Transverse colon (tissue), 4 donors: Measurements from ENCODE around the gene VSTM4. TPM values are rescaled to one million over a fixed set of nuclear protein-coding genes. Genes with fewer than 3 reads are reported as not detected.

Experiments used
- DNase-seq: peaks from one replicate; pipeline ENCODE4 v3.0.0-alpha.2; 2019
- H3K27ac ChIP-seq, 4 donors: fragments of 200-600 bp; sonication (generic); 2 replicates each; pipeline ENCODE4 v1.5.1; 2016 to 2018; ENCODE audit warnings: inconsistent platforms in 4 of 4
- H3K27me3 ChIP-seq: fragments of 200-600 bp; sonication (generic); 2 replicates; pipeline ENCODE4 v1.5.1; 2017; ENCODE audit warnings: inconsistent platforms
- H3K36me3 ChIP-seq, 4 donors: fragments of 200-600 bp; sonication (generic); 2 replicates each; pipeline ENCODE4 v1.5.1; 2017 to 2019; ENCODE audit warnings: inconsistent platforms in 4 of 4
- H3K4me1 ChIP-seq, 4 donors: fragments of 200-600 bp; sonication (generic); 2 replicates each; pipeline ENCODE4 v1.5.1; 2017 to 2020; ENCODE audit warnings: inconsistent platforms in 4 of 4
- H3K4me3 ChIP-seq, 4 donors: fragments of 200-600 bp; sonication (generic); 1 replicate in 1 of 4; 2 replicates in 3 of 4; pipeline versions ENCODE4 v1.5.1 to v1.6.1; 2017 to 2019; ENCODE audit warnings: inconsistent platforms in 4 of 4
- H3K9me3 ChIP-seq, 2 donors: fragments of 200-600 bp; sonication (generic); 2 replicates each; pipeline ENCODE4 v1.5.1; 2017 to 2019; ENCODE audit warnings: inconsistent platforms in 2 of 2
- EP300 ChIP-seq: sonication (generic); formaldehyde crosslinking; IDR thresholded peaks from one replicate; pipeline ENCODE4 v1.6.1; 2017; ENCODE audit warnings: antibody characterized with exemption, low read depth
- POLR2A ChIP-seq: fragments of 450-650 bp; IDR thresholded peaks from one replicate; pipeline ENCODE4 v1.6.1; 2016; ENCODE audit warnings: antibody characterized with exemption, mild to moderate bottlenecking, moderate library complexity
- POLR2AphosphoS5 ChIP-seq, 3 donors: sonication (generic); formaldehyde crosslinking; IDR thresholded peaks; one replicate each; pipeline ENCODE4 v1.6.1; 2016; ENCODE audit warnings: antibody characterized with exemption in 3 of 3
- WGBS, 2 donors: methylation state at CpG; one replicate each; pipeline ENCODE4 v1.1.5; 2018; ENCODE audit warnings: low coverage in 1 of 2; 5-methylcytosine and 5-hydroxymethylcytosine counted together
- in situ Hi-C, 4 donors: fragments of 200-750 bp; cut with MboI; loops; one replicate each; pipeline versions ENCODE4 v1.15.0 to v1.15.1; 2017; ENCODE audit warnings: low sequenced_read_pairs in 3 of 4, low pct_ligation_motif_present in 1 of 4, low pct_unique_long_range_greater_than_20kb in 1 of 4
- intact Hi-C: fragments of 100-400 bp; cut with DNase I; formaldehyde crosslinking; loops from one replicate; pipeline ENCODE4 v1.15.1; 2023; ENCODE audit warnings: low total_unique reads
- total RNA-seq, 4 donors: library from RNA; depleted of rRNA; stranded (reverse); fragments of >200 nt; gene quantifications; one replicate each; pipeline ENCODE4 v1.1.0, GENCODE V29; 2016
- TF ChIP-seq, protein P1 (sequence below), 5 experiments: fragments of 200-600 bp in 3 of 5; fragments of 450-650 bp in 2 of 5; sonication (generic) in 3 of 5; IDR thresholded peaks; 1 replicate in 2 of 5; 2 replicates in 3 of 5; pipeline ENCODE4 v1.5.1; 2016 to 2017; ENCODE audit warnings: antibody characterized with exemption in 5 of 5, inconsistent platforms in 3 of 5, mild to moderate bottlenecking in 2 of 5, moderate library complexity in 1 of 5

Gene VSTM4
- total RNA-seq, 4 donors from 2014 or later, result 2.2 to 6.0 (median 3.9) TPM

DNA sequence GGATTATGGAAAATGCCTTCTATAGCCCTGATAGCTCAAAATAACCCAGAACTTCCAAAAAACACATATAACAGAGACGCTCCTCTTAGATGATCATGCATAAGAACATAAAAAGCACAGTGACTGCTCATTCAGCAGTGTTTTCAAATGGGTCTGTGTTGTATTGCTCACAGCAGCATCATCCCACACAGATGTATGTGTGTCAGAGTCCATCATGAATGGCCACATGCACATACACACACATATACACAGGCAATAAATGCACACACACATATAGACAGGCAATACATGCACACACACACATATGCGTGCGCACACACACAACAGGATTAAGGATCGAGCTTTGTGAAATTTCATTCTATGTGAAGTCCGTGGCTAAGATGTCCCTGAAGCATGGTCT is 46.7 kb upstream of the VSTM4 start:
- Histone ChIP-seq H3K27me3 (no peaks in the 10 kb centered on the region), H3K4me1 (no peaks in the 10 kb centered on the region), H3K4me3 (no peak overlapping the region), H3K36me3 (no peaks in the 10 kb centered on the region), H3K9me3 (no peaks in the 10 kb centered on the region), H3K27ac (no peak overlapping the region)
- TF ChIP-seq POLR2AphosphoS5 (IDR thresholded peaks at IDR 0.05) (no peak), EP300 (no peak), POLR2A (no peak)
- TF ChIP-seq, protein P1, sequence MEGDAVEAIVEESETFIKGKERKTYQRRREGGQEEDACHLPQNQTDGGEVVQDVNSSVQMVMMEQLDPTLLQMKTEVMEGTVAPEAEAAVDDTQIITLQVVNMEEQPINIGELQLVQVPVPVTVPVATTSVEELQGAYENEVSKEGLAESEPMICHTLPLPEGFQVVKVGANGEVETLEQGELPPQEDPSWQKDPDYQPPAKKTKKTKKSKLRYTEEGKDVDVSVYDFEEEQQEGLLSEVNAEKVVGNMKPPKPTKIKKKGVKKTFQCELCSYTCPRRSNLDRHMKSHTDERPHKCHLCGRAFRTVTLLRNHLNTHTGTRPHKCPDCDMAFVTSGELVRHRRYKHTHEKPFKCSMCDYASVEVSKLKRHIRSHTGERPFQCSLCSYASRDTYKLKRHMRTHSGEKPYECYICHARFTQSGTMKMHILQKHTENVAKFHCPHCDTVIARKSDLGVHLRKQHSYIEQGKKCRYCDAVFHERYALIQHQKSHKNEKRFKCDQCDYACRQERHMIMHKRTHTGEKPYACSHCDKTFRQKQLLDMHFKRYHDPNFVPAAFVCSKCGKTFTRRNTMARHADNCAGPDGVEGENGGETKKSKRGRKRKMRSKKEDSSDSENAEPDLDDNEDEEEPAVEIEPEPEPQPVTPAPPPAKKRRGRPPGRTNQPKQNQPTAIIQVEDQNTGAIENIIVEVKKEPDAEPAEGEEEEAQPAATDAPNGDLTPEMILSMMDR (IDR thresholded peaks at IDR 0.05), result no peak
- DNase-seq, result no peak
- intact Hi-C loops, result loop anchor here (5.0 kb wide), 1 partner anchor 180 kb away; no protein-coding TSS in a partner anchor
- in situ Hi-C loops, result loop anchor here (25.0 kb wide), 2 partner anchors 275 to 500 kb away; no protein-coding TSS in a partner anchor
- WGBS, 2 donors, result 67 to 81% methylated on average over 1 to 5 of the region's 5 CpGs

GRCh38 chr10:49161411-49161997 is 46.2 kb upstream of the VSTM4 start:
- in situ Hi-C loops (loop anchor here (25.0 kb wide), 2 partner anchors 274 to 499 kb away; no protein-coding TSS in a partner anchor), intact Hi-C loops (loop anchor here (5.0 kb wide), 1 partner anchor 179 kb away; no protein-coding TSS in a partner anchor)
- no peaks in the 10 kb centered on the region for H3K9me3 ChIP-seq
- TF ChIP-seq, protein P1 (IDR thresholded peaks at IDR 0.05), result peak in 2 of 5 experiments; percentile 15 to 16
- no peak for TF ChIP-seq POLR2A
- TF ChIP-seq EP300, result no peak
- TF ChIP-seq POLR2AphosphoS5 (IDR thresholded peaks at IDR 0.05), result no peak
- no peak overlapping the region for H3K27ac ChIP-seq
- H3K4me1 ChIP-seq, result no peaks in the 10 kb centered on the region
- H3K36me3 ChIP-seq, result no peaks in the 10 kb centered on the region
- no peak for DNase-seq
- WGBS, 2 donors, result 22 to 56% methylated on average over 4 to 8 of the region's 8 CpGs
- H3K27me3 ChIP-seq, result no peaks in the 10 kb centered on the region
- no peak overlapping the region for H3K4me3 ChIP-seq

DNA sequence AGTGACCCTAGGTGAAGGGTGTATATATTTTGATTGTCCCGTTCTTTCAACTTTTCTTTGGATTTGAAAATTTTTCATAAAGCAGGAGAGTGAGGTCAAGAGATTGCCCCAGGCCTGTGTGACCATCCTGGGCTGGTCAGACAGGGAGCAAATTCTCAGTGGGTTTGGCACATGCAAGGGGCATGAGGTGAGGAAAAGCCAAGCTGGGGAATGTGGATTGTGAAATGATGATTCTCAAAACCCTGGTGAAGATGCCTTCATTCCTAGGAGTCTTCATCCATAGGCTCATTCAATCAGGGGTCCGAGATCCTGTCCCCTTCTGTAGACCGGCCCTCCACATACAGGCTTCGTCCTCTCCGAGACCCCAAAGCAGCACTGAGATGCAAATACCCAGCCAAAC is 45.5 kb upstream of the VSTM4 start:
- in situ Hi-C loops (loop anchor here (25.0 kb wide), 2 partner anchors 274 to 499 kb away; no protein-coding TSS in a partner anchor), intact Hi-C loops (loop anchor here (5.0 kb wide), 1 partner anchor 179 kb away; no protein-coding TSS in a partner anchor)
- no peak for TF ChIP-seq POLR2AphosphoS5 (IDR thresholded peaks at IDR 0.05)
- TF ChIP-seq POLR2A, result no peak
- no peak for TF ChIP-seq EP300
- TF ChIP-seq, protein P1 (IDR thresholded peaks at IDR 0.05), result no peak
- DNase-seq, result no peak
- no peak overlapping the region for H3K27ac ChIP-seq
- 86 to 89% methylated on average over 1 to 5 of the region's 5 CpGs for WGBS, 2 donors
- no peaks in the 10 kb centered on the region for H3K36me3 ChIP-seq
- H3K27me3 ChIP-seq, result no peaks in the 10 kb centered on the region
- H3K4me1 ChIP-seq, result no peaks in the 10 kb centered on the region
- H3K9me3 ChIP-seq, result no peaks in the 10 kb centered on the region
- H3K4me3 ChIP-seq, result no peak overlapping the region

DNA sequence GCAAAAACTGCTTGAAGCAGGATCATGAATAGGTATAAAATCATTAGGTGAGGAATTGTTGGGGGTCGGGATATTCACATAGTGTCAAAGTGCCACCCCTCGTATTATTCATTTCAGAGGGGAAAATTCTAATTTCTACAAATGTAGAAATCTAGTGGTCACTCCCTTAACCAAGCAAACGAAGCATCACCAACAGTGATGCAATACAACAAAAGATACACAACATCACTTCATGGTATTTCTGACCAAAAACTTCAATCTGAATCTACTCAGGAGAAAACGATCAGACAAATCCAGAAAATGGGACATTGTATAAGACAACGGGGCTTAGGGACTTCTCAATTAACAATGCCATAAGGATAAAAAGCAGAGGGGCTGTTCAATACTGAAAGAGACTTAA is 44.8 kb upstream of the VSTM4 start:
- in situ Hi-C loops (loop anchor here (25.0 kb wide), 2 partner anchors 273 to 498 kb away; no protein-coding TSS in a partner anchor), intact Hi-C loops (loop anchor here (5.0 kb wide), 1 partner anchor 178 kb away; no protein-coding TSS in a partner anchor)
- H3K27ac ChIP-seq, result no peak overlapping the region
- H3K36me3 ChIP-seq, result no peaks in the 10 kb centered on the region
- TF ChIP-seq, protein P1 (IDR thresholded peaks at IDR 0.05), result no peak
- TF ChIP-seq EP300 (no peak), POLR2A (no peak), POLR2AphosphoS5 (IDR thresholded peaks at IDR 0.05) (no peak)
- H3K9me3 ChIP-seq, result no peaks in the 10 kb centered on the region
- H3K27me3 ChIP-seq, result no peaks in the 10 kb centered on the region
- 66 to 77% methylated on average over 5 of the region's 5 CpGs for WGBS, 2 donors
- no peak for DNase-seq
- H3K4me1 ChIP-seq, result no peaks in the 10 kb centered on the region
- no peak overlapping the region for H3K4me3 ChIP-seq
